Ureter (tissue), 1 donor: Measurements from ENCODE around the gene TRAF3IP3. TPM values are rescaled to one million over a fixed set of nuclear protein-coding genes. Genes with fewer than 3 reads are reported as not detected.

Source experiments
- DNase-seq: peaks from one replicate; pipeline ENCODE4 v3.0.0-alpha.2; 2020; ENCODE audit warnings: low spot score
- total RNA-seq: library from RNA; stranded (reverse); gene quantifications from one replicate; pipeline ENCODE4 v1.2.4, GENCODE V29; 2023
- donor health status: DM: yes; HTN: yes; CAD: no.

Gene TRAF3IP3
- total RNA-seq, 1 donor from 2014 or later: 6.2 TPM

DNA sequence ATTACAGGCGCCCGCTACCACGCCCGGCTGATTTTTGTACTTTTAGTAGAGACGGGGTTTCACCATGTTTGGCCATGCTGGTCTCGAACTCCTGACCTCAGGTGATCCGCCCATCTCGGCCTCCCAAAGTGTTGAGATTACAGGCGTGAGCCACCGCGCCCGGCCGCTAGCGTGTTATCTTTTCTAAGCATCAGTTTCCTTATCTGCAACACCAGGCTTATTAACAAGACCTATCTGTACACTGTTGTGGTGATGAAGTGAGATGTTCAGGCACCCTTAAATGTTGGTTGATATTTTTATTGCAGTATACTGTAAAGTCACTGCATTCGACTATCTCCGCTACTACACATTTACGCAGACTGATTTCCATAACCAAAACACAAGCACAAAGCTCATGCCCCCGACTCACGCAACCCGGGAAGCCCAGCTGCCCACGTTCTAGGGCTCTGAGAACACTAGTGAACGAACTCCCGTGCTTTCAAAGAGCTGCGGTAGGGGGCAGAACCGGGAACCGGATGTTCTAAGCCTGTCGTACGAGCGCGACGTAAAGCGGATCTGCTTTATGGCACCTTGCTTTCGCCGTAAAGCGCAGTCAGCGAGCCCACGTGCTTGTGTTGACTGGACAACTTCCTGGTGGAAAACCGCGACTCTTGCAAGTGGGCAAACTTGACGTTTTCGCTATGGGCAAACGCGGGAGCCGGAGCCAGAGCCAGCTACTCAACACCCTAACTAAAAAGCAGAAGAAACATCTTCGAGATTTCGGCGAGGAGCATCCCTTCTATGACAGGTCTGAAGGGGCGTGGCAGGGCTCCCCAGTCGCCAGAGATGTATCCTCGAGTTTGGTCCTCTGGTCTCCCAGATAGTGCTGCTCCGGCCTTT is 71.8 kb downstream of the TRAF3IP3 start, which contains the start of gene UTP25:
UTP25 (plus strand) TSS at position 589 of the 879 bp plus-strand sequence; CDS start at position 681, 92 bp downstream.
- peak; percentile 95 for DNase-seq

DNA sequence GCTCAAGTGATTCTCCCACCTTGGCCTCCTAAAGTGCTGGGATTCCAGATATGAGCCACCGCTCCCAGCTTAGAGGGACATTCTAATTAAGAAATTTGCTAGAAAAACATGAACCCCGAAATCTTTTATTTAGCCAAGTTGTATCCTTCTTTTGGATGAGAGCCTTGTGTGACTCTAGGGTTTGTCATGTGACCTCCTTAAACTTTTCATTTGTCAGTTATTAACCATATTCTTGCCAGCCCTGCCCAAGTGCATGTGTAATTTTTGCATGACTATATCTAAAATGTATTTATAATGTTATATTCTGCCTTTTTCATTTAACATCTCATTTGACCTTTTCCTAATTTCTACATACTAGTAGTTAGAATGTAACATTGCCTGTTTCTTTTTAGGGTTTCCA is 73.9 kb downstream of the TRAF3IP3 start:
- DNase-seq: no peak

DNA sequence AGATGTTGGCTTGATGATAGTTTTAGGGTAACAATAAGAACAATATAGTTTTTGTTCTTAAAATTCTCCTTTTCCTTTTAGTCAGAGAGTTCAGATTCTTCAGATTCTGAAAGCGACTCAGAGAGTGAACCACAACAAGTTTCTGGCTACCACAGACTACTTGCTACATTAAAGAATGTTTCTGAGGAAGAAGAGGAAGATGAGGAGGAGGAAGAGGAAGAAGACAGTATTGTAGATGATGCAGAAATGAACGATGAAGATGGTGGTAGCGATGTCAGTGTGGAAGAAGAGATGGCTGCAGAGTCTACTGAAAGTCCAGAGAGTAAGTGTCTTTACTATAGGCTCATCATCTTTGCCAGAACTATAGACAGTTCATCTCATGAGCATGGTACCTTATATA is 74.9 kb downstream of the TRAF3IP3 start:
- no peak for DNase-seq

DNA sequence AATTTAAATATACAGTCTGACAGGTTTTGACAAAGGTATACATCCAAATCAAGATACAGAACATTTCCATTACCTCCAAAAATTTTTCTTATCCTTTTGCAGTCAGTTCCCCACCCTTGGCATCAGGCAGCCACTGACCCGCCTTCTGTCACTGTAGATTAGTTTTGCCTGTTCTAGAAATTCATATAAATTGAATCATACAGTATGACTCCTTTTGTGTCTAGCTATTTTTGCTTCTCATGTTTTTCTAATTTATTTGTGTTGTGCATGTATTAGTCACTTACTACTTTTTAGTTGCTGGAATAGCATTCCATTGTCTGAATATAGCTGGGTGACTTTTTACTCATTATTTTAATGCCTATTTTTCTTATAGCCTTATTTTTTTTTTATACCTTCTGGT is 75.8 kb downstream of the TRAF3IP3 start:
- DNase-seq: no peak

Other genes starting within 250 kb of the TRAF3IP3 start
- gene CAMK1G, start 172.3 kb upstream of the TRAF3IP3 start, total RNA-seq: 0.68 TPM
- 58.5 TPM for gene LAMB3, start 103.6 kb upstream of the TRAF3IP3 start, total RNA-seq
- 7.7 TPM for gene G0S2, start 80.6 kb upstream of the TRAF3IP3 start, total RNA-seq
- 4.1 TPM for gene HSD11B1, start 51.2 kb upstream of the TRAF3IP3 start, total RNA-seq
- 3.5 TPM for gene C1orf74, start 28.5 kb downstream of the TRAF3IP3 start, total RNA-seq
- 102 TPM for gene IRF6, start 50.1 kb downstream of the TRAF3IP3 start, total RNA-seq
- gene UTP25, start 71.9 kb downstream of the TRAF3IP3 start, total RNA-seq: 13.8 TPM
- 0.05 TPM for gene SYT14, start 182.2 kb downstream of the TRAF3IP3 start, total RNA-seq